ENCODE data around the gene PIEZO2. TPM values are rescaled to one million over a fixed set of nuclear protein-coding genes. Genes with fewer than 3 reads are reported as not detected.
"Not testable (repeated sequence)": the region's sequence is repeated elsewhere in the genome, so short reads cannot be mapped to it uniquely, and the experiment has no call there.

PIEZO2 gene
- polyA plus RNA-seq, 1 donor (not counting 4 experiments of a cell fraction or from before 2014, with no cell fraction given), result not detected

GRCh38 chr18:11175266-11175979 lies 26.1 kb upstream of the PIEZO2 start:
- FAIRE-seq (no peak), DNase-seq (ENCODE audit: low read depth, low spot score) (no peak)
- H3K79me2 ChIP-seq (ENCODE audit: control insufficient read depth, insufficient read depth, low read length), result no peaks in the 10 kb centered on the region
- H3K27ac ChIP-seq (ENCODE audit: control insufficient read depth, insufficient read depth, low read length), result no peak overlapping the region
- no peak overlapping the region for H3K4me3 ChIP-seq (ENCODE audit: control insufficient read depth in 2 of 3, extremely low read depth in 1 of 3, insufficient read depth in 2 of 3, low read depth in 1 of 3, low read length in 3 of 3)
- no peaks in the 10 kb centered on the region for H3K9me1 ChIP-seq (ENCODE audit: control insufficient read depth, extremely low read depth, insufficient read depth, low read length)
- no peaks in the 10 kb centered on the region for H3K4me1 ChIP-seq (ENCODE audit: control insufficient read depth, extremely low read depth, insufficient read depth, low read length)
- no peaks in the 10 kb centered on the region for H3K36me3 ChIP-seq (ENCODE audit: control insufficient read depth in 2 of 2, extremely low read depth in 1 of 2, insufficient read depth in 2 of 2, low read length in 2 of 2)
- no peak overlapping the region for H2AFZ ChIP-seq (ENCODE audit: control insufficient read depth, low read length)
- dilution Hi-C loops (cut with MboI; ENCODE audit: extremely low pct_ligation_motif_present, low sequenced_read_pairs), result no loop called here
- H3K9me3 ChIP-seq (ENCODE audit: control insufficient read depth, low read depth, low read length), result no peaks in the 10 kb centered on the region
- no peak overlapping the region for H3K4me2 ChIP-seq (ENCODE audit: control insufficient read depth, extremely low read depth, insufficient read depth, low read depth, low read length)
- no peak overlapping the region for H3K9ac ChIP-seq (ENCODE audit: control insufficient read depth, extremely low read depth, insufficient read depth, low read length)
- H4K20me1 ChIP-seq (ENCODE audit: control insufficient read depth, extremely low read depth, insufficient read depth, low read length), result no peaks in the 10 kb centered on the region
- TF ChIP-seq CTCF (optimal IDR thresholded peaks at IDR 0.05 in 1 of 3, IDR thresholded peaks at IDR 0.05 in 1 of 3, conservative IDR thresholded peaks at IDR 0.05 in 1 of 3; ENCODE audit: extremely low read depth in 1 of 3, insufficient read depth in 2 of 3, low read length in 3 of 3) (no peak), EZH2 (IDR thresholded peaks at IDR 0.05; ENCODE audit: low read length) (no peak)
- H3K27me3 ChIP-seq (ENCODE audit: control insufficient read depth, extremely low read depth, insufficient read depth, low read length), result no peaks in the 10 kb centered on the region

- H3K9me1 ChIP-seq (ENCODE audit: control insufficient read depth, extremely low read depth, insufficient read depth, low read length); H3K27ac ChIP-seq (ENCODE audit: control insufficient read depth, insufficient read depth, low read length); H3K4me2 ChIP-seq (ENCODE audit: control insufficient read depth, extremely low read depth, insufficient read depth, low read depth, low read length); FAIRE-seq; H4K20me1 ChIP-seq (ENCODE audit: control insufficient read depth, extremely low read depth, insufficient read depth, low read length); H3K79me2 ChIP-seq (ENCODE audit: control insufficient read depth, insufficient read depth, low read length); H3K27me3 ChIP-seq (ENCODE audit: control insufficient read depth, extremely low read depth, insufficient read depth, low read length); H3K4me3 ChIP-seq (ENCODE audit: control insufficient read depth in 2 of 3, extremely low read depth in 1 of 3, insufficient read depth in 2 of 3, low read depth in 1 of 3, low read length in 3 of 3); H3K36me3 ChIP-seq (ENCODE audit: control insufficient read depth in 2 of 2, extremely low read depth in 1 of 2, insufficient read depth in 2 of 2, low read length in 2 of 2); H2AFZ ChIP-seq (ENCODE audit: control insufficient read depth, low read length); dilution Hi-C loops (cut with MboI; ENCODE audit: extremely low pct_ligation_motif_present, low sequenced_read_pairs); H3K9me3 ChIP-seq (ENCODE audit: control insufficient read depth, low read depth, low read length); H3K9ac ChIP-seq (ENCODE audit: control insufficient read depth, extremely low read depth, insufficient read depth, low read length); DNase-seq (ENCODE audit: low read depth, low spot score); H3K4me1 ChIP-seq (ENCODE audit: control insufficient read depth, extremely low read depth, insufficient read depth, low read length): not testable (repeated sequence)
These were observed 24.8 kb upstream of the PIEZO2 start for GRCh38 chr18:11174179-11174578.

- dilution Hi-C loops (cut with MboI; ENCODE audit: extremely low pct_ligation_motif_present, low sequenced_read_pairs), result no loop called here
- Histone ChIP-seq H3K9me1 (ENCODE audit: control insufficient read depth, extremely low read depth, insufficient read depth, low read length) (no peaks in the 10 kb centered on the region), H2AFZ (ENCODE audit: control insufficient read depth, low read length) (no peak overlapping the region)
These were observed 18.4 kb upstream of the PIEZO2 start for GRCh38 chr18:11167778-11168177.

More at GRCh38 chr18:11167778-11168177, 18.4 kb upstream of the PIEZO2 start:
- Histone ChIP-seq H3K27me3 (ENCODE audit: control insufficient read depth, extremely low read depth, insufficient read depth, low read length) (no peaks in the 10 kb centered on the region), H3K9ac (ENCODE audit: control insufficient read depth, extremely low read depth, insufficient read depth, low read length) (no peak overlapping the region), H3K36me3 (ENCODE audit: control insufficient read depth in 2 of 2, extremely low read depth in 1 of 2, insufficient read depth in 2 of 2, low read length in 2 of 2) (no peaks in the 10 kb centered on the region), H3K4me1 (ENCODE audit: control insufficient read depth, extremely low read depth, insufficient read depth, low read length) (no peaks in the 10 kb centered on the region), H3K79me2 (ENCODE audit: control insufficient read depth, insufficient read depth, low read length) (no peaks in the 10 kb centered on the region), H4K20me1 (ENCODE audit: control insufficient read depth, extremely low read depth, insufficient read depth, low read length) (no peaks in the 10 kb centered on the region), H3K4me2 (ENCODE audit: control insufficient read depth, extremely low read depth, insufficient read depth, low read depth, low read length) (no peak overlapping the region), H3K27ac (ENCODE audit: control insufficient read depth, insufficient read depth, low read length) (no peak overlapping the region), H3K9me3 (ENCODE audit: control insufficient read depth, low read depth, low read length) (no peaks in the 10 kb centered on the region), H3K4me3 (ENCODE audit: control insufficient read depth in 2 of 3, extremely low read depth in 1 of 3, insufficient read depth in 2 of 3, low read depth in 1 of 3, low read length in 3 of 3) (no peak overlapping the region)
- DNase-seq (ENCODE audit: low read depth, low spot score), result no peak
- no peak for TF ChIP-seq EZH2 (IDR thresholded peaks at IDR 0.05; ENCODE audit: low read length)
- TF ChIP-seq CTCF (optimal IDR thresholded peaks at IDR 0.05 in 1 of 3, IDR thresholded peaks at IDR 0.05 in 1 of 3, conservative IDR thresholded peaks at IDR 0.05 in 1 of 3; ENCODE audit: extremely low read depth in 1 of 3, insufficient read depth in 2 of 3, low read length in 3 of 3), result no peak
- no peak for FAIRE-seq

All from keratinocyte (primary cell).